Aorta (tissue), 5 donors: ENCODE data around the gene FAM184A. TPM values are rescaled to one million over a fixed set of nuclear protein-coding genes. Genes with fewer than 3 reads are reported as not detected.
A peak's percentile ranks its signal among the peaks of the same experiment; 100 is the strongest.

Experiments
- ATAC-seq: fragments of 200-7000 bp; cut with Tn5 transposase; one replicate; pipeline ENCODE4 v1.9.1; 2022; ENCODE audit warnings: moderate library complexity; ENCODE audit not compliant: low FRiP score
- DNase-seq, 2 donors: peaks; one replicate each; pipeline ENCODE4 v3.0.0-alpha.2; 2020
- H3K27ac ChIP-seq, 2 donors: one replicate each; pipeline ENCODE4 v1.5.1; 2013; ENCODE audit warnings: low read length in 2 of 2, mild to moderate bottlenecking in 2 of 2, moderate library complexity in 2 of 2, control low read depth in 1 of 2, inconsistent platforms in 1 of 2, low read depth in 1 of 2
- H3K27me3 ChIP-seq, 2 donors: one replicate each; pipeline ENCODE4 v1.6.1; 2013; ENCODE audit warnings: control low read depth in 1 of 2, low read length in 1 of 2, mild to moderate bottlenecking in 1 of 2, moderate library complexity in 1 of 2; ENCODE audit not compliant: insufficient read depth in 2 of 2, control insufficient read depth in 1 of 2
- H3K36me3 ChIP-seq, 2 donors: one replicate each; pipeline ENCODE4 v1.6.1; 2013; ENCODE audit warnings: control low read depth in 1 of 2, low read length in 1 of 2, mild to moderate bottlenecking in 1 of 2; ENCODE audit not compliant: insufficient read depth in 2 of 2, control insufficient read depth in 1 of 2
- H3K4me1 ChIP-seq, 2 donors: one replicate each; pipeline ENCODE4 v1.6.1; 2013; ENCODE audit warnings: low read length in 2 of 2, control low read depth in 1 of 2, mild to moderate bottlenecking in 1 of 2, moderate library complexity in 1 of 2; ENCODE audit not compliant: insufficient read depth in 2 of 2, control insufficient read depth in 1 of 2
- H3K4me3 ChIP-seq, 2 donors: one replicate each; pipeline ENCODE4 v1.5.1; 2013; ENCODE audit warnings: low read length in 2 of 2, control low read depth in 1 of 2, mild to moderate bottlenecking in 1 of 2
- H3K9me3 ChIP-seq: one replicate; pipeline ENCODE4 v1.6.1; 2013; ENCODE audit warnings: mild to moderate bottlenecking, low read length; ENCODE audit not compliant: control insufficient read depth
- WGBS, 2 donors: extraction: QIAGEN DNeasy Blood & Tissue Kit; methylation state at CpG; one replicate each; pipeline ENCODE4 v1.1.7; 2013; 5-methylcytosine and 5-hydroxymethylcytosine counted together
- intact Hi-C, 2 donors: fragments of 100-400 bp; cut with DNase I; formaldehyde crosslinking; loops; one replicate each; pipeline versions ENCODE4 v1.14.2 to v1.15.0; 2022
- long read RNA-seq, 2 donors: library from polyadenylated mRNA; unstranded; transcript quantifications; one replicate each; pipeline ENCODE4 v2.0.0, GENCODE V29; 2020 to 2021
- polyA plus RNA-seq, 2 donors: library from polyadenylated mRNA; stranded (reverse); fragments of 200-250 nt; gene quantifications; one replicate each; pipeline ENCODE4 v1.2.3, GENCODE V29; 2013
- total RNA-seq, 2 donors: library from RNA; stranded (reverse); fragmentation: NEBNext Ultra II Directional; extraction: Animal tissue kit (Norgen Biotek cat#: 25700); gene quantifications; one replicate each; pipeline ENCODE4 v1.2.1, GENCODE V29; 2021
- donor health status: healthy with polysubstance abuse.
- donor health status: Bipolar disorder and iron deficiency.
- donor health status: DM: no; HTN: no; CAD: no.
- donor health status: DM: no; HTN: no; CAD: no.
- donor health status: DM: yes; HTN: yes; CAD: no.

The FAM184A gene
- total RNA-seq (1 to 10 TPM; 3.8 to 4.8 TPM), polyA plus RNA-seq (1 to 10 TPM; 1.1 to 1.9 TPM)
- long read RNA-seq, donor 1, partial matches to known transcripts = 0 of 3 reads
- long read RNA-seq, donor 1, other reads (novel, unspliced or antisense) = 3 of 3 reads
- long read RNA-seq, donor 2, partial matches to known transcripts = 0 of 3 reads
- long read RNA-seq, donor 2, other reads (novel, unspliced or antisense) = 3 of 3 reads

GRCh38 chr6:119078376-119079282 lies at the start of gene FAM184A:
FAM184A (minus strand) TSS chr6:119078664; CDS start chr6:119078299, 365 bp downstream.
- WGBS, 2 donors = 0 to 1% methylated on average over 59 to 103 of the region's 103 CpGs
- H3K4me1 ChIP-seq = no peaks in the 10 kb centered on the region
- H3K27me3 ChIP-seq = no peaks in the 10 kb centered on the region
- intact Hi-C loops = loop anchor here in 1 of 2 donors (5.0 kb wide), 1 partner anchor 39 kb away; no protein-coding TSS in a partner anchor
- peak within 1 kb of the TSS in 1 of 2 donors; percentile 14 for H3K27ac ChIP-seq
- ATAC-seq = peak; percentile 83
- no peaks in the 10 kb centered on the region for H3K36me3 ChIP-seq
- no peaks in the 10 kb centered on the region for H3K9me3 ChIP-seq
- peak; percentile 61 to 89 for DNase-seq
- H3K4me3 ChIP-seq = peak within 1 kb of the TSS; percentile 64 to 66

GRCh38 chr6:119127627-119128026 lies 49.2 kb upstream of the FAM184A start:
- intact Hi-C loops = loop anchor here (5.0 kb wide), 2 partner anchors 220 to 225 kb away; partner anchors contain the start of gene MAN1A1 (in 1 of the 2)
- WGBS, 2 donors = 90 to 100% methylated on average over 1 of the region's 1 CpG

GRCh38 chr6:119126826-119127225 lies 48.4 kb upstream of the FAM184A start:
- H3K4me1 ChIP-seq = no peaks in the 10 kb centered on the region
- H3K36me3 ChIP-seq = no peaks in the 10 kb centered on the region
- no peak overlapping the region for H3K4me3 ChIP-seq
- no peaks in the 10 kb centered on the region for H3K27me3 ChIP-seq
- intact Hi-C loops = loop anchor here (5.0 kb wide), 2 partner anchors 220 to 225 kb away; partner anchors contain the start of gene MAN1A1 (in 1 of the 2)
- H3K9me3 ChIP-seq = no peaks in the 10 kb centered on the region
- ATAC-seq (no peak), DNase-seq (no peak)
- H3K27ac ChIP-seq = no peak overlapping the region
- 70 to 74% methylated on average over 4 of the region's 4 CpGs for WGBS, 2 donors

More at GRCh38 chr6:119127627-119128026, 49.2 kb upstream of the FAM184A start:
- DNase-seq (no peak), ATAC-seq (no peak)
- Histone ChIP-seq H3K27ac (no peak overlapping the region), H3K27me3 (no peaks in the 10 kb centered on the region), H3K4me1 (no peaks in the 10 kb centered on the region), H3K4me3 (no peak overlapping the region), H3K9me3 (no peaks in the 10 kb centered on the region), H3K36me3 (no peaks in the 10 kb centered on the region)

- DNase-seq (no peak), ATAC-seq (no peak)
- intact Hi-C loops = loop anchor here (5.0 kb wide), 2 partner anchors 221 to 226 kb away; partner anchors contain the start of gene MAN1A1 (in 1 of the 2)
- H3K4me3 ChIP-seq = no peak overlapping the region
- no peaks in the 10 kb centered on the region for H3K27me3 ChIP-seq
- 94 to 95% methylated on average over 4 of the region's 4 CpGs for WGBS, 2 donors
- no peaks in the 10 kb centered on the region for H3K36me3 ChIP-seq
- no peaks in the 10 kb centered on the region for H3K9me3 ChIP-seq
- no peaks in the 10 kb centered on the region for H3K4me1 ChIP-seq
- H3K27ac ChIP-seq = no peak overlapping the region
Measured at GRCh38 chr6:119126140-119126539, 47.7 kb upstream of the FAM184A start.

GRCh38 chr6:119125576-119125975 lies 47.1 kb upstream of the FAM184A start:
- H3K36me3 ChIP-seq = no peaks in the 10 kb centered on the region
- no peak for ATAC-seq
- H3K4me1 ChIP-seq = no peaks in the 10 kb centered on the region
- intact Hi-C loops = loop anchor here (5.0 kb wide), 2 partner anchors 222 to 227 kb away; partner anchors contain the start of gene MAN1A1 (in 1 of the 2)
- no peaks in the 10 kb centered on the region for H3K9me3 ChIP-seq
- H3K27me3 ChIP-seq = no peaks in the 10 kb centered on the region
- H3K27ac ChIP-seq = no peak overlapping the region
- 72 to 75% methylated on average over 2 of the region's 2 CpGs for WGBS, 2 donors
- no peak for DNase-seq
- H3K4me3 ChIP-seq = no peak overlapping the region

- H3K4me1 ChIP-seq = no peaks in the 10 kb centered on the region
Measured at GRCh38 chr6:119124079-119124824, 45.8 kb upstream of the FAM184A start.

GRCh38 chr6:119122336-119122735 lies 43.9 kb upstream of the FAM184A start:
- 81 to 86% methylated on average over 4 of the region's 4 CpGs for WGBS, 2 donors
- no peak for ATAC-seq
- Histone ChIP-seq H3K4me1 (no peaks in the 10 kb centered on the region), H3K9me3 (no peaks in the 10 kb centered on the region), H3K27me3 (no peaks in the 10 kb centered on the region), H3K27ac (no peak overlapping the region), H3K4me3 (no peak overlapping the region), H3K36me3 (no peaks in the 10 kb centered on the region)
- intact Hi-C loops = no loop called here
- no peak for DNase-seq

More at GRCh38 chr6:119124079-119124824, 45.8 kb upstream of the FAM184A start:
- H3K9me3 ChIP-seq = no peaks in the 10 kb centered on the region
- intact Hi-C loops = no loop called here
- no peaks in the 10 kb centered on the region for H3K27me3 ChIP-seq
- no peak overlapping the region for H3K27ac ChIP-seq
- H3K36me3 ChIP-seq = no peaks in the 10 kb centered on the region
- no peak for ATAC-seq
- 61 to 69% methylated on average over 1 of the region's 1 CpG for whole genome bisulfite sequencing, 2 donors
- no peak overlapping the region for H3K4me3 ChIP-seq
- no peak for DNase-seq

GRCh38 chr6:119121367-119121766 lies 42.9 kb upstream of the FAM184A start:
- Histone ChIP-seq H3K9me3 (no peaks in the 10 kb centered on the region), H3K27ac (no peak overlapping the region), H3K36me3 (no peaks in the 10 kb centered on the region), H3K4me3 (no peak overlapping the region), H3K4me1 (no peaks in the 10 kb centered on the region), H3K27me3 (no peaks in the 10 kb centered on the region)
- WGBS, 2 donors = 96% methylated on average over 4 of the region's 4 CpGs
- no peak for ATAC-seq
- intact Hi-C loops = no loop called here
- no peak for DNase-seq
